SK-N-MC (cell line): Measurements from ENCODE around the gene CDH4.

ENCODE experiments used
- DNase-seq: peaks from one replicate; pipeline ENCODE4 v3.0.0-alpha.2; 2011; ENCODE audit warnings: low read depth, low spot score
- H3K27ac ChIP-seq: fragments of 200-600 bp; sonication (generic); 2 replicates; pipeline ENCODE4 v1.5.1; 2016; ENCODE audit warnings: mixed run types
- H3K36me3 ChIP-seq: fragments of 200-600 bp; sonication (generic); 2 replicates; pipeline ENCODE4 v1.6.1; 2017; ENCODE audit warnings: antibody characterized with exemption, low read length, mixed read lengths; ENCODE audit not compliant: insufficient read depth
- H3K4me3 ChIP-seq: fragments of 200-600 bp; sonication (generic); 2 replicates; pipeline ENCODE4 v1.5.1; 2016
- H3K9ac ChIP-seq: fragments of 200-600 bp; sonication (generic); 2 replicates; pipeline ENCODE4 v1.8.0; 2017; ENCODE audit warnings: mixed run types, mixed read lengths; ENCODE audit not compliant: insufficient read length
- H3K9me3 ChIP-seq: fragments of 200-600 bp; sonication (generic); 2 replicates; pipeline ENCODE4 v1.6.1; 2017; ENCODE audit warnings: low read depth, mild to moderate bottlenecking, antibody characterized with exemption, low read length, moderate library complexity, mixed read lengths
- EZH2 ChIP-seq: fragments of 200-600 bp; sonication (generic); IDR thresholded peaks from one replicate; pipeline ENCODE4 v1.6.1; 2017; ENCODE audit warnings: antibody characterized with exemption
- FOXP2 ChIP-seq: optimal IDR thresholded peaks from 2 replicates; pipeline ENCODE3; 2011; ENCODE audit warnings: mild to moderate bottlenecking, moderate library complexity; ENCODE audit not compliant: insufficient read depth; ENCODE audit errors: extremely low read length, control extremely low read depth
- POLR2AphosphoS5 ChIP-seq: IDR thresholded peaks from 2 replicates; pipeline ENCODE4 v1.6.1; 2012; ENCODE audit warnings: mild to moderate bottlenecking, low read depth, low read length, borderline replicate concordance

Gene CDH4

GRCh38 chr20:61573415-61574305 lies 321.6 kb downstream of the CDH4 start:
- Histone ChIP-seq H3K36me3 (no peaks in the 10 kb centered on the region), H3K27ac (no peak overlapping the region), H3K4me3 (no peak overlapping the region), H3K9me3 (no peaks in the 10 kb centered on the region), H3K9ac (no peak overlapping the region)
- no peak for TF ChIP-seq EZH2
- TF ChIP-seq POLR2AphosphoS5: no peak
- TF ChIP-seq FOXP2: no peak
- no peak for DNase-seq

GRCh38 chr20:61575151-61575937 lies 323.3 kb downstream of the CDH4 start:
- no peak overlapping the region for H3K9ac ChIP-seq
- TF ChIP-seq POLR2AphosphoS5 (no peak), FOXP2 (no peak), EZH2 (no peak)
- DNase-seq: no peak
- H3K27ac ChIP-seq: no peak overlapping the region
- no peaks in the 10 kb centered on the region for H3K36me3 ChIP-seq
- no peaks in the 10 kb centered on the region for H3K9me3 ChIP-seq
- H3K4me3 ChIP-seq: no peak overlapping the region

- Histone ChIP-seq H3K9me3 (no peaks in the 10 kb centered on the region), H3K9ac (no peak overlapping the region), H3K36me3 (no peaks in the 10 kb centered on the region), H3K4me3 (no peak overlapping the region), H3K27ac (no peak overlapping the region)
- no peak for DNase-seq
- TF ChIP-seq FOXP2: no peak
Measured at GRCh38 chr20:61576372-61576771, 324.3 kb downstream of the CDH4 start.

- TF ChIP-seq POLR2AphosphoS5 (no peak), EZH2 (no peak), FOXP2 (no peak)
- no peak for DNase-seq
- Histone ChIP-seq H3K9ac (no peak overlapping the region), H3K36me3 (no peaks in the 10 kb centered on the region), H3K4me3 (no peak overlapping the region), H3K27ac (no peak overlapping the region), H3K9me3 (no peaks in the 10 kb centered on the region)
Measured at GRCh38 chr20:61577065-61577464, 325.0 kb downstream of the CDH4 start.

- Histone ChIP-seq H3K9me3 (no peaks in the 10 kb centered on the region), H3K27ac (no peak overlapping the region), H3K4me3 (no peak overlapping the region), H3K36me3 (no peaks in the 10 kb centered on the region), H3K9ac (no peak overlapping the region)
- TF ChIP-seq POLR2AphosphoS5 (no peak), FOXP2 (no peak), EZH2 (no peak)
- no peak for DNase-seq
Measured at GRCh38 chr20:61579908-61580307, 327.8 kb downstream of the CDH4 start.

- no peaks in the 10 kb centered on the region for H3K36me3 ChIP-seq
- no peak overlapping the region for H3K27ac ChIP-seq
- H3K9ac ChIP-seq: no peak overlapping the region
- TF ChIP-seq FOXP2: no peak
- TF ChIP-seq EZH2: no peak
- TF ChIP-seq POLR2AphosphoS5: no peak
- DNase-seq: no peak
- no peak overlapping the region for H3K4me3 ChIP-seq
- H3K9me3 ChIP-seq: no peaks in the 10 kb centered on the region
Measured at GRCh38 chr20:61580958-61581824, 329.1 kb downstream of the CDH4 start.

GRCh38 chr20:61581825-61582188 lies 329.7 kb downstream of the CDH4 start:
- no peaks in the 10 kb centered on the region for H3K9me3 ChIP-seq
- H3K36me3 ChIP-seq: no peaks in the 10 kb centered on the region
- TF ChIP-seq EZH2 (no peak), POLR2AphosphoS5 (no peak), FOXP2 (no peak)
- no peak overlapping the region for H3K9ac ChIP-seq
- H3K27ac ChIP-seq: no peak overlapping the region
- DNase-seq: no peak
- no peak overlapping the region for H3K4me3 ChIP-seq
